Stimulated activated CD8-positive, alpha-beta memory T cell treated with anti-CD3 and anti-CD28 coated beads, Interleukin-7, amount 100 ng/mL, for 24 hours (primary cell): ENCODE data around the gene RPS6KA2.
"Not testable (repeated sequence)": the region's sequence is repeated elsewhere in the genome, so short reads cannot be mapped to it uniquely, and the experiment has no call there.

Experiments used
- DNase-seq: peaks from one replicate; pipeline ENCODE4 v3.0.0-alpha.2; 2020; ENCODE audit warnings: low read depth

The RPS6KA2 gene

GRCh38 chr6:166591961-166592520 lies 35.0 kb downstream of the RPS6KA2 start:
- DNase-seq = no peak

GRCh38 chr6:166591026-166591425 lies 36.0 kb downstream of the RPS6KA2 start:
- DNase-seq = no peak

GRCh38 chr6:166589786-166590574 lies 37.1 kb downstream of the RPS6KA2 start:
- no peak for DNase-seq

GRCh38 chr6:166589337-166589731 lies 37.7 kb downstream of the RPS6KA2 start:
- no peak for DNase-seq

- no peak for DNase-seq
Observed at GRCh38 chr6:166588691-166589336, 38.2 kb downstream of the RPS6KA2 start.

GRCh38 chr6:166587631-166588413 lies 39.2 kb downstream of the RPS6KA2 start:
- DNase-seq = no peak

GRCh38 chr6:166586424-166587156 lies 40.5 kb downstream of the RPS6KA2 start, which contains the start of gene RAMACL:
Gene RAMACL, minus strand, starts transcription at chr6:166586678. Its CDS starts 201 bp downstream, at chr6:166586477.
- peak; percentile 3 for DNase-seq

GRCh38 chr6:166584853-166585429 lies 42.1 kb downstream of the RPS6KA2 start:
- DNase-seq = no peak

GRCh38 chr6:166584155-166584554 lies 42.9 kb downstream of the RPS6KA2 start:
- no peak for DNase-seq

GRCh38 chr6:166583230-166583965 lies 43.7 kb downstream of the RPS6KA2 start:
- DNase-seq = no peak

GRCh38 chr6:166582258-166582657 lies 44.8 kb downstream of the RPS6KA2 start:
- DNase-seq = no peak

GRCh38 chr6:166581801-166582200 lies 45.2 kb downstream of the RPS6KA2 start:
- DNase-seq = not testable (repeated sequence)

GRCh38 chr6:166581091-166581511 lies 46.0 kb downstream of the RPS6KA2 start:
- DNase-seq = no peak

- no peak for DNase-seq
Observed at GRCh38 chr6:166580076-166581050, 46.7 kb downstream of the RPS6KA2 start.

GRCh38 chr6:166579237-166579850 lies 47.7 kb downstream of the RPS6KA2 start:
- DNase-seq = no peak

GRCh38 chr6:166578536-166579236 lies 48.4 kb downstream of the RPS6KA2 start:
- no peak for DNase-seq

- DNase-seq = no peak
Observed at GRCh38 chr6:166575205-166575604, 51.8 kb downstream of the RPS6KA2 start.
